DOHH2 (cell line): Measurements from ENCODE around the gene SMG6.
A peak's percentile ranks its signal among the peaks of the same experiment; 100 is the strongest.
"Not testable (repeated sequence)": the region's sequence is repeated elsewhere in the genome, so short reads cannot be mapped to it uniquely, and the experiment has no call there.

Source experiments
- H3F3A ChIP-seq: fragments of 200-600 bp; sonication (generic), shearing (Covaris generic); 2 replicates; pipeline ENCODE4 v1.6.0; 2016; ENCODE audit warnings: antibody characterized with exemption, mild to moderate bottlenecking; ENCODE audit not compliant: control insufficient read depth, insufficient read depth
- H3K27ac ChIP-seq: fragments of 200-600 bp; sonication (generic); 2 replicates; pipeline ENCODE4 v1.5.1; 2014; ENCODE audit warnings: low read depth, mild to moderate bottlenecking, low read length, moderate library complexity
- H3K27me3 ChIP-seq: fragments of 200-600 bp; sonication (generic); 2 replicates; pipeline ENCODE4 v1.6.1; 2014; ENCODE audit warnings: mild to moderate bottlenecking, low read length, mixed read lengths; ENCODE audit not compliant: control insufficient read depth
- H3K36me3 ChIP-seq: fragments of 200-600 bp; sonication (generic); 2 replicates; pipeline ENCODE4 v1.6.1; 2014; ENCODE audit warnings: mild to moderate bottlenecking, low read length, moderate library complexity, mixed read lengths; ENCODE audit not compliant: control insufficient read depth
- H3K4me1 ChIP-seq: fragments of 200-600 bp; sonication (generic); 2 replicates; pipeline ENCODE4 v1.6.1; 2014; ENCODE audit warnings: mild to moderate bottlenecking, low read length, mixed read lengths; ENCODE audit not compliant: control insufficient read depth
- H3K4me2 ChIP-seq: fragments of 200-600 bp; sonication (generic); 2 replicates; pipeline ENCODE4 v1.6.0; 2014; ENCODE audit warnings: mild to moderate bottlenecking, low read length, moderate library complexity
- H3K4me3 ChIP-seq: fragments of 200-600 bp; sonication (generic); 2 replicates; pipeline ENCODE4 v1.5.1; 2014; ENCODE audit warnings: mild to moderate bottlenecking, low read length, mixed read lengths
- H3K79me2 ChIP-seq: fragments of 200-600 bp; sonication (generic); 2 replicates; pipeline ENCODE4 v1.6.1; 2014; ENCODE audit warnings: mild to moderate bottlenecking, low read length, mixed read lengths; ENCODE audit not compliant: control insufficient read depth
- H3K9me2 ChIP-seq: fragments of 200-600 bp; sonication (generic); replicated peaks from 2 replicates; pipeline ENCODE4 v1.6.1; 2014; ENCODE audit warnings: mild to moderate bottlenecking, low read length, mixed read lengths; ENCODE audit not compliant: control insufficient read depth
- H3K9me3 ChIP-seq: fragments of 200-600 bp; sonication (generic); 2 replicates; pipeline ENCODE4 v1.6.1; 2014; ENCODE audit warnings: antibody characterized with exemption, low read length, mixed read lengths; ENCODE audit not compliant: control insufficient read depth, insufficient read depth
- H4K20me1 ChIP-seq: fragments of 200-600 bp; sonication (generic); 2 replicates; pipeline ENCODE4 v1.6.0; 2014; ENCODE audit warnings: low read depth, mild to moderate bottlenecking, antibody characterized with exemption, low read length, moderate library complexity; ENCODE audit not compliant: control insufficient read depth, insufficient read depth
- CTCF ChIP-seq: fragments of 200-600 bp; sonication (generic); IDR thresholded peaks from one replicate; pipeline ENCODE4 v1.5.1; 2014; ENCODE audit warnings: antibody characterized with exemption, mild to moderate bottlenecking, low read depth, low read length; ENCODE audit not compliant: poor library complexity, severe bottlenecking
- EZH2phosphoT487 ChIP-seq: fragments of 200-600 bp; sonication (generic); IDR thresholded peaks from 2 replicates; pipeline ENCODE4 v1.6.1; 2017; ENCODE audit warnings: borderline replicate concordance, mild to moderate bottlenecking, antibody characterized with exemption, low read length, moderate library complexity, mixed read lengths

The SMG6 gene

GRCh38 chr17:2143332-2143731, 160.3 kb downstream of the SMG6 start:
- Histone ChIP-seq H3K27me3 (no peaks in the 10 kb centered on the region), H3F3A (no peaks in the 10 kb centered on the region), H3K9me3 (no peaks in the 10 kb centered on the region), H3K27ac (no peak overlapping the region), H3K79me2 (no peaks in the 10 kb centered on the region), H3K36me3 (no peaks in the 10 kb centered on the region), H3K9me2 (no peaks in the 10 kb centered on the region), H4K20me1 (no peaks in the 10 kb centered on the region), H3K4me1 (peaks cover 8% of the 10 kb centered on the region), H3K4me3 (no peak overlapping the region), H3K4me2 (no peak overlapping the region)
- TF ChIP-seq CTCF = no peak
- no peak for TF ChIP-seq EZH2phosphoT487

GRCh38 chr17:2142682-2143081, 160.9 kb downstream of the SMG6 start:
- H3K27me3 ChIP-seq, H3K4me3 ChIP-seq, H3F3A ChIP-seq, H3K9me3 ChIP-seq, H4K20me1 ChIP-seq, H3K79me2 ChIP-seq, H3K27ac ChIP-seq, H3K4me2 ChIP-seq, H3K36me3 ChIP-seq, H3K9me2 ChIP-seq: not testable (repeated sequence)
- H3K4me1 ChIP-seq = peaks cover 15% of the 10 kb centered on the region

- H3K9me2 ChIP-seq = no peaks in the 10 kb centered on the region
- no peak overlapping the region for H3K4me3 ChIP-seq
- H3K9me3 ChIP-seq = no peaks in the 10 kb centered on the region
- no peaks in the 10 kb centered on the region for H4K20me1 ChIP-seq
- no peak for TF ChIP-seq EZH2phosphoT487
- no peak for TF ChIP-seq CTCF
- peaks cover 23% of the 10 kb centered on the region for H3K4me1 ChIP-seq
- no peaks in the 10 kb centered on the region for H3K27me3 ChIP-seq
- no peak overlapping the region for H3K27ac ChIP-seq
- no peak overlapping the region for H3K4me2 ChIP-seq
- no peaks in the 10 kb centered on the region for H3K36me3 ChIP-seq
- no peaks in the 10 kb centered on the region for H3K79me2 ChIP-seq
- no peaks in the 10 kb centered on the region for H3F3A ChIP-seq
These were observed 162.9 kb downstream of the SMG6 start for GRCh38 chr17:2140683-2141082.

- Histone ChIP-seq H3F3A (no peaks in the 10 kb centered on the region), H3K27me3 (no peaks in the 10 kb centered on the region), H3K36me3 (no peaks in the 10 kb centered on the region), H3K27ac (no peak overlapping the region), H3K79me2 (no peaks in the 10 kb centered on the region), H3K4me2 (peak overlapping the region; percentile 32), H4K20me1 (no peaks in the 10 kb centered on the region), H3K9me2 (no peaks in the 10 kb centered on the region), H3K4me1 (peaks cover 23% of the 10 kb centered on the region), H3K4me3 (no peak overlapping the region), H3K9me3 (no peaks in the 10 kb centered on the region)
- no peak for TF ChIP-seq EZH2phosphoT487
- TF ChIP-seq CTCF = no peak
These were observed 164.8 kb downstream of the SMG6 start for GRCh38 chr17:2138761-2139160.
